Measurements from ENCODE around the gene STARD13.
A peak's percentile ranks its signal among the peaks of the same experiment; 100 is the strongest.

Gene STARD13, protein sequence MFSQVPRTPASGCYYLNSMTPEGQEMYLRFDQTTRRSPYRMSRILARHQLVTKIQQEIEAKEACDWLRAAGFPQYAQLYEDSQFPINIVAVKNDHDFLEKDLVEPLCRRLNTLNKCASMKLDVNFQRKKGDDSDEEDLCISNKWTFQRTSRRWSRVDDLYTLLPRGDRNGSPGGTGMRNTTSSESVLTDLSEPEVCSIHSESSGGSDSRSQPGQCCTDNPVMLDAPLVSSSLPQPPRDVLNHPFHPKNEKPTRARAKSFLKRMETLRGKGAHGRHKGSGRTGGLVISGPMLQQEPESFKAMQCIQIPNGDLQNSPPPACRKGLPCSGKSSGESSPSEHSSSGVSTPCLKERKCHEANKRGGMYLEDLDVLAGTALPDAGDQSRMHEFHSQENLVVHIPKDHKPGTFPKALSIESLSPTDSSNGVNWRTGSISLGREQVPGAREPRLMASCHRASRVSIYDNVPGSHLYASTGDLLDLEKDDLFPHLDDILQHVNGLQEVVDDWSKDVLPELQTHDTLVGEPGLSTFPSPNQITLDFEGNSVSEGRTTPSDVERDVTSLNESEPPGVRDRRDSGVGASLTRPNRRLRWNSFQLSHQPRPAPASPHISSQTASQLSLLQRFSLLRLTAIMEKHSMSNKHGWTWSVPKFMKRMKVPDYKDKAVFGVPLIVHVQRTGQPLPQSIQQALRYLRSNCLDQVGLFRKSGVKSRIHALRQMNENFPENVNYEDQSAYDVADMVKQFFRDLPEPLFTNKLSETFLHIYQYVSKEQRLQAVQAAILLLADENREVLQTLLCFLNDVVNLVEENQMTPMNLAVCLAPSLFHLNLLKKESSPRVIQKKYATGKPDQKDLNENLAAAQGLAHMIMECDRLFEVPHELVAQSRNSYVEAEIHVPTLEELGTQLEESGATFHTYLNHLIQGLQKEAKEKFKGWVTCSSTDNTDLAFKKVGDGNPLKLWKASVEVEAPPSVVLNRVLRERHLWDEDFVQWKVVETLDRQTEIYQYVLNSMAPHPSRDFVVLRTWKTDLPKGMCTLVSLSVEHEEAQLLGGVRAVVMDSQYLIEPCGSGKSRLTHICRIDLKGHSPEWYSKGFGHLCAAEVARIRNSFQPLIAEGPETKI

DNA sequence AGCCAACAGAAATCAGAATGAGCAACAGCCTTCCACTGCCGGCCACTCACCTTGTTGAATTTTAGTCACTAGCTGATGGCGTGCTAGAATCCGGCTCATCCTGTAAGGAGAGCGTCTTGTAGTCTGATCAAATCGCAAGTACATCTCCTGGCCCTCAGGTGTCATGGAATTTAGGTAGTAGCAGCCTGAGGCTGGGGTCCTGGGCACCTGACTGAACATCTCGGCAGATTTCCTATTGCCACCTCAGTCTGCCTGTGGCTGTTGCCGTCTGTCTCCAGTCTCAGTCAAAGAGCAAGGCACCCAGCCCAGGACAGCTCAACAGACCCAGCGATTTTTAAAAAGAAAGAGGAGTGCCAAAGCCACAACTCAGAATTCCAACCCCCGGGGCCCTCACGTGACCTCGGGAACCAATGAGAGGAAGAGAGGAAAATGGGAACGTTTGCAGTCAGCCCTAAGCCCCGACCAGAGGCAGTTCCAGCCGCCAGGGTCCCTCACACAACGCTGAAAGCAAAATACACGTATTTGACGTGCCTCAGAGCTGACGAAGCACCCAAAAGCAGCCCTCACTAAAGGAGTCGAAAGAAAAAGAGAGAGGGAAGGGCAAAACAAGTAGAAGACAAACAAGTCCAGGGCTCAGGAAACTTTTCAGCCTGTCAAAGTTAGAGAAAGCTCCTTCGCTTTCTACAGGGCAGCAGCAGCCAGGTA is at the start of gene STARD13:
TSS of gene STARD13 (minus strand) at position 336 of the 705 bp plus-strand sequence. CDS start at position 219, 117 bp downstream.
- DNase-seq = peak; percentile 70 to 85 (median 73)

DNA sequence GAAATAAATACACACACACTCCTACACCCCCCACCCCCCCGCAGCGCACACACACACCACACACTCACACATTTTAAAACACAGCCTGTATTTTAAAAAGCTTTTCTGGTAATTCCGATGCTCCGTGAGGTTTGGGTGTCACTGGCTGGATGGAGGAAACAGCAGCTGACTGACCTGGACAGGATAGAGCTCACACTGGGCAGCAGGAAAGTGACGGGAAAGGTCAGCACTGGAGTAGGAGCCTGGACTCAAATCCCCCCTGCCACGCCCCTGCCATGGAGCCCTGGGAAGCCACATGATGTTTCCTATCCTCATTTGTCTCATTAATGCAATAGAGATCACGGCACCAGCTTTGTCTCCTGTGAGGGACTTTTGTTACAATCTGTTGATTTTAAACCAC is 49.3 kb upstream of the STARD13 start:
- no peak for DNase-seq

DNA sequence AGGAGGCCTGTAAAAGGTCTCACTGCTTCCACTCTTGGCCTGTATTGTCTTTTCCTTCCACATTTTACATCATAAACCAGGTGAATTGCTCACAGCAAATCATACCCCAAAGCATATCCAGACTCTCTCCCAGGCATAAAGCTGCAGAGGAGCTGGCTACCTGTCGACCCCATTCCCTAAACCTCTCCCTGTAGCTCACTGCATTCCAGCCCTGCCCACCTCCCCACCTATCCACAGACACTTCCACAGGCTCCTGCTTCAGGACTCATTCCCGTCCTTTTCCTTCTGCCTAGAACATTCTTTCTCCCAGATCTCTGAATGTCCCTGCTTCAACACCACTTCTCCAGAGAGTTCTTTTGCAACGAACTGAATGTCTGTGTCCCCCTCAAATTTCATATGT is 46.4 kb upstream of the STARD13 start:
- DNase-seq = no peak

DNA sequence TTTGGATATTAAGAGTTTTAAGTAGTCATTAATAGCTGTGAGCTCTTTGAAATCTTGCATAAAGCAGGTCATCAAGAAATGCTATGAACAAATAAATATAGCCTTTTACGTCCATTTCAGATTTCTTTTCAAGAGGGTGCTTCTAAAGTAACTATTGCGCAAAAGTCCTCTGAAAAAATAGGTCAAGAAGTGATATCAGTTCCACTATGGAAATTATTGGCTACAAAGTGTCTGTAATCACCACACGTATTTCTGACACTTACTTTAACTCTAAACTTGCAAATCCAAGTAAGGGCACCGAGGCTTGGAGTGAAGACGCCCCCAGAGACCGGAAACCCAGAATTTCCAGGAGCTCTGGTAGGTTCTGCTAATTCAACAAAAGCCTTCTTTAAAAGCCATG is 44.9 kb upstream of the STARD13 start:
- DNase-seq = no peak

DNA sequence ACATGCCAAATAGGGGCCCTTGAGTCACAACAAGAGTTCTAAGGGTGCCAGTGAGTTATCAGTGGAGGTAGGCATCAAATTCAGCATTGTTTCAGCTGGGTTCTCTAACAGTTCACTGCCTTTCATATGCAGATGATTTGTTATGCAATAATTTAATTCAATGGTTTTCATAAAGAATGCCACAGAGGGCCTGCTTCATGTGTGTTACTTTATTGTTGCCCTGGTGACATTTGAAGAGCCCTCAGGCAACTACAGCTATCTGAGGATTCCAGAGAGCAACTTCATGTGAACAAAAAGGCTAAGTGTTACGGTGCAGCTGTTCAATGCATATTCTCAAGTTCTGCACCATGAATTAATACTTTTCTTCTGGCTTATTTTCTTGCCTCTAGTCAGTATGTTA is 43.1 kb upstream of the STARD13 start:
- no peak for DNase-seq

GRCh38 chr13:33326723-33327122 is 41.2 kb upstream of the STARD13 start:
- DNase-seq = no peak

DNA sequence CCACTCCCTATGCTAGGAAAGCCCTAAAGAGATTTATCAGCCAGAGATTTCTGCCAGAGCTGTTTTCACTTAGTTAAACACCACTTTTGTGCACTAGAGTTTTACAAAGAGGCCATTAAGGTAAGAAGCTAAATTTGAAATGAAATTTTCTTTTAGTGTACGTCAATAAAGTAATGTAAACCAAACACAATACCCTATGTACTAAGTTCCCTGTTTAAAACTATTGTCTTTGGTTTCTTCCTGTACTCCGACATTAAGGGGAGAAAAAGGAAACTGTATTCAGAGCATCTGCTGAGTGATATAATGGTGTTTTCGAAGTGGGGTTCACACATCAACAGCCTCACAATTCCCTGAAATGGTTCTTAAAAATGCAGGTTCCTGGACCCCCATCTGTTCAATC is 40.7 kb upstream of the STARD13 start:
- no peak for DNase-seq

DNA sequence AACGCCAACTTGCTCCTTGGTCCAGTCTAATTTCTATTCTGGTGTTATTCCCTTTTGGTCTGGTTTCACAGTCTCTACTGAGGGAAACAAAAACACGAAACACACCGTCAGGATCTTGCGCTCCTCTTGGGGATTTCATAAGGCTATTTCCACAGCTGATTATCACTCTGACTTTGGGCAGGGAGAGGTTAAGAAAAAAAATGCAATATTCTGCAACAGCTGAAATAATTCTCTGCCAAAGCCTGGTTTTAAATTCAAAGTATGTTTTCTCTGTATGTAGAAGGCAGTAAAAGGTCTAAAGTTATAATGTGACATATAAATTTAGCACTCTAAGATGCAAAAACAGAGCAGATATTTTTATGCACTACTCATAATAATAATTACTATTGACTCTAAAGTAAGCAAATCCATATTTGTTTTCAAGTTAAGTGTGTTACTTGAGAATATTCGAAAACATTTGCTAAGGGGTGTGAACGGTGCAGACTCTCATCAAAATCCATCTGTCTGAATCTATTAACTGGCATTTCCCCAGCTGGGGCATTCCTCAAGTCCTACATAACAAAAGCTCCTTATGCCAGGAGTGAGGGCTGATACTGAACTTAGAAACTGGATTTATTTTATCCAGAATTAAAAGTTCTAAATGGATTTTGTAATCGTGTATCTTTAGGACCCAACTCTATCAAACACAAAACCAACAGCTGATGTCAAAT is 38.4 kb upstream of the STARD13 start:
- no peak for DNase-seq

GRCh38 chr13:33322965-33323668 is 37.6 kb upstream of the STARD13 start:
- no peak for DNase-seq

DNA sequence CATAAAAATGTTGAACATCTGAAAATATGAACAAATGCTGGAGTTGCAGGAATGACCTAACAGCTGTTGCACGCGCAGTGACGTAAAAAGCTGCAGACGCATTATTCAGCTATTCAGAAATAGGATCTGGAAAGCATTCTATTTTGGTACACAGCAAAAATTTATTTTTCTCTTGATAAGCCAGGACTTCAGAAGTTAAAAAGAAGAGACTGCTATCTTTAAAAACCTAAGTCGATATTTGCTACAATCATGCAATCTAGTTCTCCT is 36.9 kb upstream of the STARD13 start:
- no peak for DNase-seq

- no peak for DNase-seq
Observed at GRCh38 chr13:33321686-33322542, 36.4 kb upstream of the STARD13 start.

- no peak for DNase-seq
Observed at GRCh38 chr13:33319859-33320258, 34.3 kb upstream of the STARD13 start.

DNA sequence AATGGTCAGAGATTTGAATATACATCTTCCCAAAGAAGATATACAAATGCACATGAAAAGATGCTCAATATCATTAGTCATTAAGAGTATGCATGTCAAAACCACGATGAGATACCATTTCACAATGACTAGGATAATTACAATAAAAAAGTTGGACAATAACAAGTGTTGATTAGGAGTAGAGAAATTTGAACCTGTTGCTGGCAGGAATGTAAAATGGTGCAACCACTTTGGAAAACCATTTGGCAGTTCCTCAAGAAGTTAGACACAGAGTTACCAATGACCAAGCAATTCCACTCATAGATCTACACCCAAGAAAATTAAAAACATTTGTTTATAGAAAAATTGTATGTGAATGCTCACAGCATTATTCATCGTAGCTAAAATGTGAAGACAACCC is 33.2 kb upstream of the STARD13 start:
- DNase-seq = no peak

DNA sequence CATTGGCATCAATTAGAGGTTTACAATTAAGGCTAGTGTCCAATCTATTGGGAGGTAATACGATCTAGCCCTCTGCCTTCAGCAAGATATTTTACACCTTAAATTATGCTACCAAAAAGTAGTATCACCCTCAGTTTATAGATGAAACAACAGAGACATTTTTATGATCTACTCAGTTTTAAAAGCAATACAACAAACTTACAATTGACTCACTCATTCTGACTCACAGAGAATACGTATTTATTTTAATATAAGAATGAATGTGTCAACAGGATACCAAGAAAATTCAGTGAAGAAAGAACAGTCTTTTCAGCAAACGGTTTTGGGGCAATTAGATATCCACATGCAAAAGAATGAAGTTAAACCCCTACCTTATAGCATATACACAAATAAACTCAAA is 32.5 kb upstream of the STARD13 start:
- DNase-seq = no peak

DNA sequence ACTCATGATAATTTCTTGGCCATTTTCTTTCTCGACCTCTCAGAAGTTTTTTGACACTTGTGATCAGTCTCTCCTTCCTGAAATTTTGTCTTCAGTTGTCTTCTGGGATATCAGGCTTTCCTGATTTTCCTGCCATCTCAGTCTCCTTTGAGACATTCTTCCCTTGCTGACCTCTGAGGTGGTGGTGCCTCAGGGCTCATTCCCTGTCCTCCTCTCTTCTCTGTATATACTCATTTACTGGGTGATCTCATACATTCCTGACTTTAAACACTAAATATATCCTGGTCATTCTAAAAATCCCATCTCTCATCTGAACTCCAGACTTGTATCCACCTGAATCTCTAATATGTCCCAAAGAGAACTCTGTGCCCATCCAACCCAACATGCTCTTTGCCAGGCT is 31.3 kb upstream of the STARD13 start:
- no peak for DNase-seq

GRCh38 chr13:33313504-33313903 is 27.9 kb upstream of the STARD13 start:
- DNase-seq = no peak

DNA sequence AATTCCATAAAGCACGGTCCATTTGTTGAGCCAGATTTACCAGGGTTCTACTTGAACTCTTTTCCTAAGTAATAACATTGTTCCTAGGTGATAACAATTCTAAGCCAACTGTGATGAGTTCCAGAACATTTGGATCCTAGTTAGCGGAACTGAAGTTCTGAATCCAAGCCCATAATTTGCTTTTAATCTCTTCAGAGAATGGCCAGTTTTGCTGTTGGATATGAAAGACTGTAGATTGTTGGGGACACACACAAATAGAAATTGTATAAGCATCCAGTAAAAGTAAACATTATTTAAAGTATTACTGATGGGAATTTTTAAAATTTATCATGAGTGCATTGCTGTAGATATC is 27.3 kb upstream of the STARD13 start:
- DNase-seq = no peak

GRCh38 chr13:33312150-33312860 is 26.8 kb upstream of the STARD13 start:
- DNase-seq = peak in 2 of 3 donors; percentile 1 to 4

DNA sequence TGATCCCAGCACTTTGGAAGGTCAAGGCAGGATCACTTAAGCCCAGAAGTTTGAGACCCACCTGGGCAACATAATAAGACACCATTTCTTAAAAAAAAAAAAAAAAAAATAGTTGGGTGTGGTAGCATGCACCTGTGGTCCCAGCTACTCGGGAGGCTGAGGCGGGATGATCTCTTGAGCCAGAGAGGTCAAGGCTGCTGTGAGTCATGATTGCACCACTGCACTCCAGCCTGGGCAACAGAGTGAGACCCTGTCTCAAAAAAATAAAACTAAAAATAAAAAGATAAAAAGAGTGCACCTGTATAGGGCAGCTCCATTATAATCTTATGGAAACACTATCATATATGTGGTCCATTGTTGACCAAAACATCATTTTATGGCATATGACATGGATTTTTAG is 25.5 kb upstream of the STARD13 start:
- no peak for DNase-seq

Data from suppressor macrophage treated with lipopolysaccharide for 1 hour (primary cell).